DND-41 (cell line): ENCODE data around the gene CERK.

Experiments used
- ATAC-seq: fragments of 200-7000 bp; cut with Tn5 transposase; 3 replicates; pipeline ENCODE4 v1.9.1; 2021; ENCODE audit warnings: low read depth; ENCODE audit not compliant: insufficient read depth
- DNase-seq: peaks from one replicate; pipeline ENCODE4 v3.0.0-alpha.2; 2020
- H2AFZ ChIP-seq: 2 replicates; pipeline ENCODE4 v1.6.0; 2012; ENCODE audit warnings: low read depth, low read length
- H3K27ac ChIP-seq: 2 replicates; pipeline ENCODE4 v1.5.1; 2012; ENCODE audit warnings: low read length, inconsistent platforms
- H3K27me3 ChIP-seq: fragments of 200-600 bp; sonication (generic); 2 replicates; pipeline ENCODE4 v1.6.0; 2012; ENCODE audit warnings: low read length, mild to moderate bottlenecking, inconsistent platforms; ENCODE audit not compliant: insufficient read depth, poor library complexity
- H3K36me3 ChIP-seq: 2 replicates; pipeline ENCODE4 v1.5.1; 2012; ENCODE audit warnings: low read length, inconsistent platforms; ENCODE audit not compliant: insufficient read depth
- H3K4me1 ChIP-seq: 2 replicates; pipeline ENCODE4 v1.5.1; 2012; ENCODE audit warnings: mild to moderate bottlenecking, low read length; ENCODE audit not compliant: insufficient read depth
- H3K4me2 ChIP-seq: 2 replicates; pipeline ENCODE4 v1.6.0; 2012; ENCODE audit warnings: mild to moderate bottlenecking, moderate library complexity, low read length, inconsistent platforms; ENCODE audit not compliant: insufficient read depth
- H3K4me3 ChIP-seq, 2 experiments: fragments of 200-600 bp in 1 of 2; shearing (Covaris generic) in 1 of 2; 2 replicates each; pipeline ENCODE4 v1.5.1; 2012 to 2016; ENCODE audit warnings: inconsistent platforms in 2 of 2, low read length in 2 of 2, mild to moderate bottlenecking in 2 of 2, low read depth in 1 of 2, moderate library complexity in 1 of 2
- H3K79me2 ChIP-seq: 2 replicates; pipeline ENCODE4 v1.6.0; 2012; ENCODE audit warnings: low read length, inconsistent platforms; ENCODE audit not compliant: insufficient read depth
- H3K9ac ChIP-seq: 2 replicates; pipeline ENCODE4 v1.6.0; 2012; ENCODE audit warnings: low read depth, mild to moderate bottlenecking, inconsistent platforms, low read length, moderate library complexity
- H3K9me3 ChIP-seq: 2 replicates; pipeline ENCODE4 v1.5.1; 2012; ENCODE audit warnings: low read length, moderate library complexity, mild to moderate bottlenecking, inconsistent platforms; ENCODE audit not compliant: insufficient read depth, severe bottlenecking
- H4K20me1 ChIP-seq: 2 replicates; pipeline ENCODE4 v1.6.0; 2012; ENCODE audit warnings: low read length; ENCODE audit not compliant: insufficient read depth
- EZH2 ChIP-seq: IDR thresholded peaks from 3 replicates; pipeline ENCODE4 v1.6.1; 2012; ENCODE audit warnings: borderline replicate concordance, low read depth, mild to moderate bottlenecking, moderate library complexity, low read length, inconsistent platforms; ENCODE audit not compliant: severe bottlenecking
- TF ChIP-seq, protein P1 (sequence below): IDR thresholded peaks from 2 replicates; pipeline ENCODE4 v1.5.1; 2012; ENCODE audit warnings: borderline replicate concordance, low read length, moderate library complexity, mild to moderate bottlenecking; ENCODE audit not compliant: poor library complexity, severe bottlenecking; ENCODE audit errors: extremely low read depth

The CERK gene

DNA sequence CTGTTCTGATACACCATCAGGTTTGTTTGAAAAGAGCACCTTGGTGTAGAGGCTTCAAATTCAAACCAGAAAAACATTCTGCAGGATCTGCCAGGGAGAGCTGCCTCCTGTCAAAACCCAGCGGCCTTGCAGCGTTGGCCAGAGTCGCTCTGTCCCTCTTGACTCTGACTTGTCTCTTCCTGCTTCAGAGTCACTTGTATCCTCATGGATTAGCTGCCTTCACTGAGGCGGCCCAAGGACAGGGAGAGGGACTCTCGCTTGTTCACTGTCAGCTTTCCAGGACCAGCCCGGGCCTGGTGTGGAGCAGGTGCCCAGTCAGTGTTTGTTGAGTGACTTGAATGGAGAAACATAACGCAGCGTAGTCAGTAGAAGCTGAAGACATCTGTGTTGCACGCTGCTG, 42.4 kb upstream of the CERK start:
- H3K79me2 ChIP-seq = peaks cover 98% of the 10 kb centered on the region
- ATAC-seq = no peak
- peaks cover 50% of the 10 kb centered on the region for H4K20me1 ChIP-seq

GRCh38 chr22:46779651-46780050, 41.6 kb upstream of the CERK start:
- no peak overlapping the region for H3K4me2 ChIP-seq
- ATAC-seq = no peak
- peaks cover 98% of the 10 kb centered on the region for H3K79me2 ChIP-seq

More for the DNA sequence above, 42.4 kb upstream of the CERK start:
- Histone ChIP-seq H3K4me3 (no peak overlapping the region), H3K9me3 (no peaks in the 10 kb centered on the region), H3K9ac (no peak overlapping the region), H3K4me2 (no peak overlapping the region), H3K36me3 (peaks cover 10% of the 10 kb centered on the region), H3K27ac (no peak overlapping the region), H2AFZ (no peak overlapping the region), H3K27me3 (no peaks in the 10 kb centered on the region), H3K4me1 (no peaks in the 10 kb centered on the region)
- TF ChIP-seq EZH2 = no peak
- TF ChIP-seq, protein P1, sequence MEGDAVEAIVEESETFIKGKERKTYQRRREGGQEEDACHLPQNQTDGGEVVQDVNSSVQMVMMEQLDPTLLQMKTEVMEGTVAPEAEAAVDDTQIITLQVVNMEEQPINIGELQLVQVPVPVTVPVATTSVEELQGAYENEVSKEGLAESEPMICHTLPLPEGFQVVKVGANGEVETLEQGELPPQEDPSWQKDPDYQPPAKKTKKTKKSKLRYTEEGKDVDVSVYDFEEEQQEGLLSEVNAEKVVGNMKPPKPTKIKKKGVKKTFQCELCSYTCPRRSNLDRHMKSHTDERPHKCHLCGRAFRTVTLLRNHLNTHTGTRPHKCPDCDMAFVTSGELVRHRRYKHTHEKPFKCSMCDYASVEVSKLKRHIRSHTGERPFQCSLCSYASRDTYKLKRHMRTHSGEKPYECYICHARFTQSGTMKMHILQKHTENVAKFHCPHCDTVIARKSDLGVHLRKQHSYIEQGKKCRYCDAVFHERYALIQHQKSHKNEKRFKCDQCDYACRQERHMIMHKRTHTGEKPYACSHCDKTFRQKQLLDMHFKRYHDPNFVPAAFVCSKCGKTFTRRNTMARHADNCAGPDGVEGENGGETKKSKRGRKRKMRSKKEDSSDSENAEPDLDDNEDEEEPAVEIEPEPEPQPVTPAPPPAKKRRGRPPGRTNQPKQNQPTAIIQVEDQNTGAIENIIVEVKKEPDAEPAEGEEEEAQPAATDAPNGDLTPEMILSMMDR = no peak
- no peak for DNase-seq

DNA sequence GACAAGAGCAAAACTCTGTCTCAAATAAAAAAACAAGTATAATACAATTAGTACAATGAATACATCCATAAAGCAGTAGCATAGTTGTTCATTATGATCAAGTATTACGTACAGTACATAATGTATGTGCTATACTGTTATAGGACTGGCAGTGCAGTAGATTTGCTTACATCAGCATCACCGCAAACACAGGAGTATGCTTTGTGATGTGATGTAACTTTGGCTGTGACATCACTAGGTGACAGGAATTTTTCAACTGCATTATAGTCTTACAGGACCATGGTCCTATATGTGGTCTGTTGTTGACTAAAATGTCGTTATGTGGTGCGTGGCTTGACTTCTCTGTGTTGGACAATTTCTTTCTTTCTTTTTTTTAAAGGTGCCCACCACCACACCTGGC, 41.0 kb upstream of the CERK start:
- no peak overlapping the region for H3K4me2 ChIP-seq

More at GRCh38 chr22:46779651-46780050, 41.6 kb upstream of the CERK start:
- no peak for DNase-seq
- TF ChIP-seq, protein P1 = no peak
- TF ChIP-seq EZH2 = no peak
- peaks cover 52% of the 10 kb centered on the region for H4K20me1 ChIP-seq
- peaks cover 10% of the 10 kb centered on the region for H3K36me3 ChIP-seq
- no peaks in the 10 kb centered on the region for H3K9me3 ChIP-seq
- H3K27me3 ChIP-seq = no peaks in the 10 kb centered on the region
- H3K9ac ChIP-seq = no peak overlapping the region
- H3K4me1 ChIP-seq = no peaks in the 10 kb centered on the region
- H3K27ac ChIP-seq = no peak overlapping the region
- H2AFZ ChIP-seq = no peak overlapping the region
- H3K4me3 ChIP-seq = no peak overlapping the region

More for the DNA sequence above, 41.0 kb upstream of the CERK start:
- Histone ChIP-seq H3K36me3 (peaks cover 12% of the 10 kb centered on the region), H3K79me2 (peaks cover 98% of the 10 kb centered on the region), H3K9me3 (no peaks in the 10 kb centered on the region), H4K20me1 (peaks cover 58% of the 10 kb centered on the region), H3K4me3 (no peak overlapping the region), H2AFZ (no peak overlapping the region), H3K4me1 (peaks cover 3% of the 10 kb centered on the region), H3K27me3 (no peaks in the 10 kb centered on the region), H3K27ac (no peak overlapping the region), H3K9ac (no peak overlapping the region)
- TF ChIP-seq, protein P1 = no peak
- TF ChIP-seq EZH2 = no peak
- ATAC-seq = no peak
- DNase-seq = no peak
